Measurements from ENCODE around the gene HUWE1.
A peak's percentile ranks its signal among the peaks of the same experiment; 100 is the strongest.

HUWE1 gene

GRCh38 chrX:53714580-53715345 is 28.2 kb upstream of the HUWE1 start:
- Mint-ChIP-seq H3K36me3 (ENCODE audit: low read depth) (peaks cover 11% of the 10 kb centered on the region), H3K9me3 (no peaks in the 10 kb centered on the region), H3K4me3 (peak overlapping the region; percentile 93), H3K27ac (peak overlapping the region; percentile 98), H3K27me3 (ENCODE audit: low read depth) (no peaks in the 10 kb centered on the region), H3K4me1 (ENCODE audit: low read depth) (peaks cover 45% of the 10 kb centered on the region)

GRCh38 chrX:53713987-53714579 is 27.6 kb upstream of the HUWE1 start:
- Mint-ChIP-seq H3K4me1 (ENCODE audit: low read depth) (peaks cover 45% of the 10 kb centered on the region), H3K4me3 (peak overlapping the region; percentile 93), H3K27me3 (ENCODE audit: low read depth) (no peaks in the 10 kb centered on the region), H3K36me3 (ENCODE audit: low read depth) (peaks cover 15% of the 10 kb centered on the region), H3K27ac (peak overlapping the region; percentile 98), H3K9me3 (no peaks in the 10 kb centered on the region)

GRCh38 chrX:53711436-53711835 is 24.9 kb upstream of the HUWE1 start:
- Mint-ChIP-seq H3K4me1 (ENCODE audit: low read depth) (peaks cover 29% of the 10 kb centered on the region), H3K4me3 (no peak overlapping the region), H3K27me3 (ENCODE audit: low read depth) (no peaks in the 10 kb centered on the region), H3K27ac (no peak overlapping the region), H3K9me3 (no peaks in the 10 kb centered on the region), H3K36me3 (ENCODE audit: low read depth) (peaks cover 19% of the 10 kb centered on the region)

- no peak overlapping the region for H3K4me3 Mint-ChIP-seq
- H3K27ac Mint-ChIP-seq: no peak overlapping the region
- peaks cover 31% of the 10 kb centered on the region for H3K36me3 Mint-ChIP-seq (ENCODE audit: low read depth)
- peaks cover 2% of the 10 kb centered on the region for H3K4me1 Mint-ChIP-seq (ENCODE audit: low read depth)
- no peaks in the 10 kb centered on the region for H3K27me3 Mint-ChIP-seq (ENCODE audit: low read depth)
- H3K9me3 Mint-ChIP-seq: no peaks in the 10 kb centered on the region
Measured at GRCh38 chrX:53704854-53705253, 18.3 kb upstream of the HUWE1 start.

GRCh38 chrX:53704294-53704693 is 17.8 kb upstream of the HUWE1 start:
- H3K4me3 Mint-ChIP-seq: no peak overlapping the region
- peaks cover 28% of the 10 kb centered on the region for H3K36me3 Mint-ChIP-seq (ENCODE audit: low read depth)
- H3K27ac Mint-ChIP-seq: no peak overlapping the region
- no peaks in the 10 kb centered on the region for H3K27me3 Mint-ChIP-seq (ENCODE audit: low read depth)
- H3K4me1 Mint-ChIP-seq (ENCODE audit: low read depth): peaks cover 2% of the 10 kb centered on the region
- no peaks in the 10 kb centered on the region for H3K9me3 Mint-ChIP-seq

GRCh38 chrX:53695946-53696549 is 9.5 kb upstream of the HUWE1 start:
- H3K27ac Mint-ChIP-seq: no peak overlapping the region
- no peaks in the 10 kb centered on the region for H3K27me3 Mint-ChIP-seq (ENCODE audit: low read depth)
- H3K4me3 Mint-ChIP-seq: no peak overlapping the region
- H3K9me3 Mint-ChIP-seq: no peaks in the 10 kb centered on the region
- peaks cover 11% of the 10 kb centered on the region for H3K36me3 Mint-ChIP-seq (ENCODE audit: low read depth)
- peaks cover 26% of the 10 kb centered on the region for H3K4me1 Mint-ChIP-seq (ENCODE audit: low read depth)

GRCh38 chrX:53694642-53695041 is 8.1 kb upstream of the HUWE1 start:
- peaks cover 5% of the 10 kb centered on the region for H3K36me3 Mint-ChIP-seq (ENCODE audit: low read depth)
- H3K9me3 Mint-ChIP-seq: no peaks in the 10 kb centered on the region
- no peak overlapping the region for H3K27ac Mint-ChIP-seq
- no peaks in the 10 kb centered on the region for H3K27me3 Mint-ChIP-seq (ENCODE audit: low read depth)
- H3K4me1 Mint-ChIP-seq (ENCODE audit: low read depth): peaks cover 29% of the 10 kb centered on the region
- no peak overlapping the region for H3K4me3 Mint-ChIP-seq

GRCh38 chrX:53688300-53688699 is 1.8 kb upstream of the HUWE1 start:
- no peak overlapping the region for H3K27ac Mint-ChIP-seq
- peaks cover 11% of the 10 kb centered on the region for H3K4me1 Mint-ChIP-seq (ENCODE audit: low read depth)
- no peaks in the 10 kb centered on the region for H3K9me3 Mint-ChIP-seq
- no peak overlapping the region for H3K4me3 Mint-ChIP-seq
- peaks cover 5% of the 10 kb centered on the region for H3K36me3 Mint-ChIP-seq (ENCODE audit: low read depth)
- no peaks in the 10 kb centered on the region for H3K27me3 Mint-ChIP-seq (ENCODE audit: low read depth)

- peak overlapping the region; percentile 97 for H3K27ac Mint-ChIP-seq
- H3K4me3 Mint-ChIP-seq: peak overlapping the region; percentile 98
- H3K9me3 Mint-ChIP-seq: no peaks in the 10 kb centered on the region
- peaks cover 15% of the 10 kb centered on the region for H3K4me1 Mint-ChIP-seq (ENCODE audit: low read depth)
- H3K27me3 Mint-ChIP-seq (ENCODE audit: low read depth): no peaks in the 10 kb centered on the region
- peaks cover 14% of the 10 kb centered on the region for H3K36me3 Mint-ChIP-seq (ENCODE audit: low read depth)
Measured at GRCh38 chrX:53685711-53686110, 808 bp downstream of the HUWE1 start.

GRCh38 chrX:53684415-53685192 is 1.9 kb downstream of the HUWE1 start:
- H3K4me1 Mint-ChIP-seq (ENCODE audit: low read depth): peaks cover 24% of the 10 kb centered on the region
- H3K9me3 Mint-ChIP-seq: no peaks in the 10 kb centered on the region
- H3K4me3 Mint-ChIP-seq: peak overlapping the region; percentile 98
- no peaks in the 10 kb centered on the region for H3K27me3 Mint-ChIP-seq (ENCODE audit: low read depth)
- H3K27ac Mint-ChIP-seq: peak overlapping the region; percentile 97
- peaks cover 20% of the 10 kb centered on the region for H3K36me3 Mint-ChIP-seq (ENCODE audit: low read depth)

GRCh38 chrX:53683556-53684414 is 2.7 kb downstream of the HUWE1 start:
- no peaks in the 10 kb centered on the region for H3K9me3 Mint-ChIP-seq
- H3K4me1 Mint-ChIP-seq (ENCODE audit: low read depth): peaks cover 27% of the 10 kb centered on the region
- H3K27me3 Mint-ChIP-seq (ENCODE audit: low read depth): no peaks in the 10 kb centered on the region
- H3K4me3 Mint-ChIP-seq: peak overlapping the region; percentile 98
- H3K27ac Mint-ChIP-seq: peak overlapping the region; percentile 97
- H3K36me3 Mint-ChIP-seq (ENCODE audit: low read depth): peaks cover 24% of the 10 kb centered on the region

- Mint-ChIP-seq H3K36me3 (ENCODE audit: low read depth) (peaks cover 29% of the 10 kb centered on the region), H3K4me3 (peak overlapping the region; percentile 98), H3K9me3 (no peaks in the 10 kb centered on the region), H3K27ac (peak overlapping the region; percentile 97), H3K4me1 (ENCODE audit: low read depth) (peaks cover 33% of the 10 kb centered on the region), H3K27me3 (ENCODE audit: low read depth) (no peaks in the 10 kb centered on the region)
Measured at GRCh38 chrX:53682885-53683555, 3.5 kb downstream of the HUWE1 start.

GRCh38 chrX:53681661-53682060 is 4.9 kb downstream of the HUWE1 start:
- H3K9me3 Mint-ChIP-seq: no peaks in the 10 kb centered on the region
- peaks cover 36% of the 10 kb centered on the region for H3K4me1 Mint-ChIP-seq (ENCODE audit: low read depth)
- H3K4me3 Mint-ChIP-seq: peak overlapping the region; percentile 47
- no peaks in the 10 kb centered on the region for H3K27me3 Mint-ChIP-seq (ENCODE audit: low read depth)
- peak overlapping the region; percentile 80 for H3K27ac Mint-ChIP-seq
- H3K36me3 Mint-ChIP-seq (ENCODE audit: low read depth): peaks cover 35% of the 10 kb centered on the region
